Measurements from ENCODE around the gene CDK14.

- no peak for TF ChIP-seq EZH2 (IDR thresholded peaks at IDR 0.05; ENCODE audit: low read length, missing control alignments)
- TF ChIP-seq CTCF (conservative IDR thresholded peaks at IDR 0.05 in 1 of 2, IDR thresholded peaks at IDR 0.05 in 1 of 2; ENCODE audit: low read depth in 1 of 2, low read length in 2 of 2), result no peak
These were observed 646.1 kb downstream of the CDK14 start for GRCh38 chr7:91242097-91242844.

All from fibroblast of lung (primary cell).